GM18873 (cell line): ENCODE measurements around the gene MED13.
A peak's percentile ranks its signal among the peaks of the same experiment; 100 is the strongest.
"Not testable (repeated sequence)": the region's sequence is repeated elsewhere in the genome, so short reads cannot be mapped to it uniquely, and the experiment has no call there.

Experiments used
- ATAC-seq: cut with Tn5 transposase; IDR thresholded peaks from one replicate; pipeline ENCODE4 v1.9.1; 2021; ENCODE audit warnings: mild to moderate bottlenecking, moderate library complexity, moderate number of reproducible peaks; ENCODE audit not compliant: unreplicated experiment, low FRiP score

MED13 gene

GRCh38 chr17:62089334-62089733 lies 24.3 kb upstream of the MED13 start:
- ATAC-seq, result no peak

GRCh38 chr17:62086737-62087136 lies 21.7 kb upstream of the MED13 start:
- ATAC-seq, result no peak

- ATAC-seq, result no peak
Measured at GRCh38 chr17:62085511-62086408, 20.7 kb upstream of the MED13 start.

GRCh38 chr17:62084585-62084984 lies 19.5 kb upstream of the MED13 start:
- ATAC-seq, result no peak

- ATAC-seq, result no peak
Measured at GRCh38 chr17:62083651-62084050, 18.6 kb upstream of the MED13 start.

- no peak for ATAC-seq
Measured at GRCh38 chr17:62080647-62081046, 15.6 kb upstream of the MED13 start.

GRCh38 chr17:62078009-62078408 lies 12.9 kb upstream of the MED13 start:
- no peak for ATAC-seq

- no peak for ATAC-seq
Measured at GRCh38 chr17:62076864-62077788, 12.0 kb upstream of the MED13 start.

GRCh38 chr17:62075308-62075815 lies 10.3 kb upstream of the MED13 start:
- no peak for ATAC-seq

- no peak for ATAC-seq
Measured at GRCh38 chr17:62073993-62074392, 8.9 kb upstream of the MED13 start.

GRCh38 chr17:62072855-62073254 lies 7.8 kb upstream of the MED13 start:
- ATAC-seq, result not testable (repeated sequence)

- no peak for ATAC-seq
Measured at GRCh38 chr17:62070900-62071299, 5.8 kb upstream of the MED13 start.

GRCh38 chr17:62067165-62068145 lies 2.4 kb upstream of the MED13 start:
- ATAC-seq, result no peak

GRCh38 chr17:62065611-62066468 lies 762 bp upstream of the MED13 start:
- ATAC-seq, result peak; percentile 78

GRCh38 chr17:62064029-62064790 lies 868 bp downstream of the MED13 start:
- no peak for ATAC-seq

- no peak for ATAC-seq
Measured at GRCh38 chr17:62062944-62063343, 2.1 kb downstream of the MED13 start.

- no peak for ATAC-seq
Measured at GRCh38 chr17:62062302-62062701, 2.8 kb downstream of the MED13 start.

GRCh38 chr17:62059414-62059813 lies 5.7 kb downstream of the MED13 start:
- no peak for ATAC-seq
